Measurements from ENCODE around the gene FNDC8. TPM values are rescaled to one million over a fixed set of nuclear protein-coding genes. Genes with fewer than 3 reads are reported as not detected.
A peak's percentile ranks its signal among the peaks of the same experiment; 100 is the strongest.
"Not testable (repeated sequence)": the region's sequence is repeated elsewhere in the genome, so short reads cannot be mapped to it uniquely, and the experiment has no call there.

The FNDC8 gene
- total RNA-seq, 1 experiment from 2014 or later: not detected

- intact Hi-C loops (cut with micrococcal nuclease; ENCODE audit: unreplicated experiment): loop anchor here (1.0 to 5.0 kb wide), 2 partner anchors 72 to 91 kb away; no protein-coding TSS in a partner anchor
- Mint-ChIP-seq H3K27me3 (ENCODE audit: unreplicated experiment) (no peaks in the 10 kb centered on the region), H3K27ac (ENCODE audit: unreplicated experiment) (peak overlapping the region; percentile 60), H3K36me3 (ENCODE audit: insufficient read depth, unreplicated experiment) (peaks cover 43% of the 10 kb centered on the region), H3K4me3 (ENCODE audit: low read depth, unreplicated experiment) (peak overlapping the region; percentile 93), H3K4me1 (ENCODE audit: low read depth, unreplicated experiment) (peaks cover 20% of the 10 kb centered on the region), H3K9me3 (ENCODE audit: low read depth, unreplicated experiment) (no peaks in the 10 kb centered on the region)
- DNase-seq: peak; percentile 29
- TF ChIP-seq CTCF (IDR thresholded peaks at IDR 0.05; ENCODE audit: unreplicated experiment): no peak
- no TSS peak for BruUV-seq (replicated peaks)
- CTCF ChIA-PET: interaction anchor here (0.5 to 1.2 kb wide), 5 partner anchors 46 to 98 kb away, joined by 3 to 6 read pairs (median 4); no protein-coding TSS in a partner anchor
Observed at GRCh38 chr17:35089586-35090296, 31.7 kb upstream of the FNDC8 start.

- BruUV-seq (replicated peaks); DNase-seq; CTCF ChIA-PET; H3K27me3 Mint-ChIP-seq (ENCODE audit: unreplicated experiment); H3K9me3 Mint-ChIP-seq (ENCODE audit: low read depth, unreplicated experiment); intact Hi-C loops (cut with micrococcal nuclease; ENCODE audit: unreplicated experiment); H3K27ac Mint-ChIP-seq (ENCODE audit: unreplicated experiment); H3K4me3 Mint-ChIP-seq (ENCODE audit: low read depth, unreplicated experiment): not testable (repeated sequence)
- H3K4me1 Mint-ChIP-seq (ENCODE audit: low read depth, unreplicated experiment): peaks cover 15% of the 10 kb centered on the region
- peaks cover 33% of the 10 kb centered on the region for H3K36me3 Mint-ChIP-seq (ENCODE audit: insufficient read depth, unreplicated experiment)
Observed at GRCh38 chr17:35090707-35091106, 30.7 kb upstream of the FNDC8 start.

- Mint-ChIP-seq H3K4me1 (ENCODE audit: low read depth, unreplicated experiment) (no peaks in the 10 kb centered on the region), H3K9me3 (ENCODE audit: low read depth, unreplicated experiment) (no peaks in the 10 kb centered on the region), H3K27me3 (ENCODE audit: unreplicated experiment) (no peaks in the 10 kb centered on the region), H3K27ac (ENCODE audit: unreplicated experiment) (peak overlapping the region; percentile 17), H3K4me3 (ENCODE audit: low read depth, unreplicated experiment) (no peak overlapping the region), H3K36me3 (ENCODE audit: insufficient read depth, unreplicated experiment) (no peaks in the 10 kb centered on the region)
- no peak for TF ChIP-seq CTCF (IDR thresholded peaks at IDR 0.05; ENCODE audit: unreplicated experiment)
- intact Hi-C loops (cut with micrococcal nuclease; ENCODE audit: unreplicated experiment): no loop called here
- CTCF ChIA-PET: interaction anchor here (1.0 to 2.0 kb wide), 2 partner anchors 13 to 24 kb away, joined by 3 to 4 read pairs; no protein-coding TSS in a partner anchor
- BruUV-seq (replicated peaks): no TSS peak
- peak; percentile 30 for DNase-seq
Observed at GRCh38 chr17:35094902-35095301, 26.5 kb upstream of the FNDC8 start.

- intact Hi-C loops (cut with micrococcal nuclease; ENCODE audit: unreplicated experiment): no loop called here
- CTCF ChIA-PET: interaction anchor here (2.0 kb wide), 1 partner anchor 14 kb away, joined by 4 read pairs; no protein-coding TSS in a partner anchor
- H3K36me3 Mint-ChIP-seq (ENCODE audit: insufficient read depth, unreplicated experiment): no peaks in the 10 kb centered on the region
- H3K4me3 Mint-ChIP-seq (ENCODE audit: low read depth, unreplicated experiment): no peak overlapping the region
- H3K9me3 Mint-ChIP-seq (ENCODE audit: low read depth, unreplicated experiment): no peaks in the 10 kb centered on the region
- BruUV-seq (replicated peaks): no TSS peak
- no peak overlapping the region for H3K27ac Mint-ChIP-seq (ENCODE audit: unreplicated experiment)
- H3K27me3 Mint-ChIP-seq (ENCODE audit: unreplicated experiment): no peaks in the 10 kb centered on the region
- no peaks in the 10 kb centered on the region for H3K4me1 Mint-ChIP-seq (ENCODE audit: low read depth, unreplicated experiment)
- TF ChIP-seq CTCF (IDR thresholded peaks at IDR 0.05; ENCODE audit: unreplicated experiment): no peak
- DNase-seq: no peak
Observed at GRCh38 chr17:35095741-35096140, 25.7 kb upstream of the FNDC8 start.

- H3K27me3 Mint-ChIP-seq (ENCODE audit: unreplicated experiment): no peaks in the 10 kb centered on the region
- BruUV-seq (replicated peaks): no TSS peak
- DNase-seq: no peak
- no peak overlapping the region for H3K4me3 Mint-ChIP-seq (ENCODE audit: low read depth, unreplicated experiment)
- no peaks in the 10 kb centered on the region for H3K36me3 Mint-ChIP-seq (ENCODE audit: insufficient read depth, unreplicated experiment)
- H3K27ac Mint-ChIP-seq (ENCODE audit: unreplicated experiment): no peak overlapping the region
- no peaks in the 10 kb centered on the region for H3K9me3 Mint-ChIP-seq (ENCODE audit: low read depth, unreplicated experiment)
- H3K4me1 Mint-ChIP-seq (ENCODE audit: low read depth, unreplicated experiment): no peaks in the 10 kb centered on the region
- intact Hi-C loops (cut with micrococcal nuclease; ENCODE audit: unreplicated experiment): no loop called here
- TF ChIP-seq CTCF (IDR thresholded peaks at IDR 0.05; ENCODE audit: unreplicated experiment): no peak
- CTCF ChIA-PET: interaction anchor here (0.6 kb wide), 1 partner anchor 689 kb away, joined by 11 read pairs; no protein-coding TSS in a partner anchor
Observed at GRCh38 chr17:35097776-35098175, 23.6 kb upstream of the FNDC8 start.
